NCI-H2107 (cell line): ENCODE results near the gene MADD.

Experiments
- DNase-seq: peaks from one replicate; lab custom pipeline; 2025; lab: John Stamatoyannopoulos, UW

MADD gene

GRCh38 chr11:47357985-47358730, 88.2 kb downstream of the MADD start:
- no peak for DNase-seq

- no peak for DNase-seq
Measured at GRCh38 chr11:47358731-47359051, 88.8 kb downstream of the MADD start.

DNA sequence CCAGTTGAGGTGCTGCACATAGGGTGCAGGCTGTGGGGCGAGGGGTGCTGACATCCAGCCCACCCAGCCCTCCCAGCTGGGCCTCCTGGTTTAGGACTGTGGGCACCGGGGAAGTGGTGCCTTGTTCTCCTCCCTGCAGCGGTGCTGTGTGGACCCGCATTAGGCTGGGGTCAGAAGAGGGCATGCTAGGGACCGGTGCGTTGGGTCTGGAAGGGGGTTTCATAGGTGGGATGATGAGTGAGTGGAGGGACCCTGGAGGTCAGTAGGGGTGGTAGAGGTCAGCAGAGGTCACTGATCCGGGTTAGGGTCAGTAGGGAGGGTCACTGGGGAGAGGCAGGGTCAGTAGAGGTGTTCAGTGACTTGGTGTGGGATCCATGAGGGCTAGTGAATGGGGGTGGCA, 89.2 kb downstream of the MADD start:
- DNase-seq: no peak

GRCh38 chr11:47359586-47359985, 89.7 kb downstream of the MADD start:
- no peak for DNase-seq

DNA sequence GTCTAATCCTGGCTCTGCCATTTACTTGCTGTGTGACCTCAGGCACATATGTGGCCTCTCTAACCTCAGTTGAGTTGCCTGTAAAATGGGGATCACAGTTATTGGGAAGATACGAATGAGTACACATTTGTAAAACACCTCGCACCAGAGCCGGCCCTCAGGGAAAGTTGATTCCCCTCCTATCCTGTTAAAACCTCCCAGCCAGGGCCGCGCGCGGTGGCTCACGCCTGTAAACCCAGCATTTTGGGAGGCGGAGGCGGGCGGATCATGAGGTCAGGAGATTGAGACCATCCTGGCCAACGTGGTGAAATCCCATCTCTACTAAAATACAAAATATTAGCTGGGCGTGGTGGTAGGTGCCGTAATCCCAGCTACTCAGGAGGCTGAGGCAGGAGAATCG, 90.4 kb downstream of the MADD start:
- no peak for DNase-seq

DNA sequence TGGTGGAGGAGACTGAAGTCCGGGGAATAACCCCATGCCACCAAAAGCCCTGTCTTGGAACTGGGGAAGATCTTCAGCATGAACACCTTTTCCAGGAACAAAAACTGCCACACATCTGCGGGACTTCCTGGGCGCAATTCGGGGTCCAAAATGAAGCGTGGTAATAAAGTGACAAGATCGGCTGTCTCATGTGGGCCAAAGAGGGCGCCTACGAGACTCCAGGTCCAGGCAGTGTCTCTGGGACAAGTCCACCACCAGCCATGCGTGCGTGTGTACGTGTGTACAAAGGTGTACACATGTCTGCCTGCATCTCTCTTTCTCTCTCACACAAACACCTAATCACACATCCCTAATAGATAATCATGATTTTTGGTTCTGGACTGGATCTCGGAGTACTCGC, 91.5 kb downstream of the MADD start:
- no peak for DNase-seq

DNA sequence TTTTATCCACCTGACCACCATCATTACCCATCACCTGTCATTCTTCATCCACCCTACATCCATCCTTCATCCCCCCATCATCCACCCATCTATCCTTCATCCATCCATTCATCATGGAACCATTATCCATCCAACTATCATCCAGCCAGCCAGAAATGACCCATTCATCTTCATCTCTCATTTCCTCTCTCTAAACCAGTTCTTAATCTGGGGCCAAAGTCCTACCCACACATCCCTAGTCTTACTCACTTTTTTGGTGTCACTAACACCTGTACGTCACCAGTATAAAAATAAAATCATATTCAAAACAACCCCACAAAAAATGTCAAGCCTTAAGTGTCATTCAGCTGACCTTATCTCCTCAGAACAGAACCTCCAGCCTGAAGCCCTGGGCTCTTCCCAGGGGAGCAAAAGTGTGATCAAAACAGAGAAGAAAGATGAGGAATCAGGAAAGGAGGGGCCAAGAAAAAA, 96.1 kb downstream of the MADD start:
- no peak for DNase-seq

GRCh38 chr11:47369676-47370075, 99.7 kb downstream of the MADD start:
- no peak for DNase-seq

- DNase-seq: no peak
Measured at GRCh38 chr11:47372422-47372821, 102.5 kb downstream of the MADD start.

DNA sequence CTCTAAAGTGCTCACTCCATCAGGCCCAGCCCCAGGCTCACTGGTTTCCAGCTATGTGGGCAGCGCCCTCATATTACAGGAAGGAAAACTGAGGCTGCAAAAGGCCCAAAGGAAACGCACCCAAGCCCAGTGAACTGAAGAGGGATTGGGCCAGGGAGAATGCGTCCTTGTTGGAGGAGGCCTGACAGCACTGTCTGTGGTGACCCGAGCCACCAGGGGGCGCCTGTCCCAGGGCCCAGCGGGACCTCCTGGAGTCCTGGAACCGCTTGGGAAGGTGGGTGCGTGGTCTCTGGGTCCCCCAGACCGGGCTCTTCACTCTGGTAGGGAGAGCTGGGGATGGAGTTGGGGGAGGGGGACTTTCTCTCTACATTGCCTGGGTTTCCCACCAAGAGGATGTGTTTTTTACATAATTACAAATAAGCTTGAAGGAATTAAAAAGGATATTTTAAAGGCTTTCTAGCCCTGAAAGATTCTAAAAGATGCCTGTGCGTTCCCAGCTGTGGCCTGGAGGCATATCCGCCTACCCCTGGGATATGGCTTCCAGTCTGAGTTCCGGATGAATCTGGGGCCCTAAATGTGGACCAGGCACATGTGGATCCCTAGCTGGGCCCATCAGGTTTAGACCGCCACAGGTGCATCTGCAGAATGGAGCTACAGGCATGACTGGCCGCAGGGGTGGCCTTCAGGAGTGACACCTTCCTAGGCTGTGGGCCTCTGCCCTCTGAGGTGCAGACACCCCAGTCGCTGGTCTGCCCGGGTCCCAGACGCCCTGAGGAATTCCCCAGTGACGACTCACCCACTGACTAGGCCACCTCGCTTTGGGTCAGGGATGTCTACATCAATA, 104.2 kb downstream of the MADD start:
- peak; percentile 35 for DNase-seq

DNA sequence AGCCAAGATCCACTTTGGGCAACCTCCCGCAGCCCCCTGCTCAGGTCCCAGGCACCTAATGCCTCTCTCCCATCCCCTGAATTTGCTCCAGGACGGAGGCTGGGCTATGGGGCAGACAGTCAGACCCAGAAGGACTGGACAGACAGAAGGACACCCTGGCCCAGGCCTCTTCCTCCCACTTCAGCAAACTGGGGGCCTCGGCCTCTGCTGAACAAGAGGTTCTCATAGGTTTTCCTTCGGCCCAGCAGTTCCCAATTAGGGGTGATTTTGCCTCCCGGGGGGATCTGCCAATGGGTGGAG, 104.7 kb downstream of the MADD start:
- no peak for DNase-seq

GRCh38 chr11:47375020-47375419, 105.1 kb downstream of the MADD start:
- DNase-seq: no peak

GRCh38 chr11:47375546-47376085, 105.7 kb downstream of the MADD start:
- DNase-seq: no peak

- DNase-seq: no peak
Measured at GRCh38 chr11:47376107-47376524, 106.2 kb downstream of the MADD start.

- no peak for DNase-seq
Measured at GRCh38 chr11:47376525-47377371, 106.8 kb downstream of the MADD start.

GRCh38 chr11:47377571-47378009, 107.7 kb downstream of the MADD start:
- DNase-seq: no peak

GRCh38 chr11:47378010-47378835, 108.3 kb downstream of the MADD start, which contains the start of gene SPI1:
SPI1 (minus strand) TSS chr11:47378547; CDS start chr11:47378353, 194 bp downstream.
- DNase-seq: no peak

DNA sequence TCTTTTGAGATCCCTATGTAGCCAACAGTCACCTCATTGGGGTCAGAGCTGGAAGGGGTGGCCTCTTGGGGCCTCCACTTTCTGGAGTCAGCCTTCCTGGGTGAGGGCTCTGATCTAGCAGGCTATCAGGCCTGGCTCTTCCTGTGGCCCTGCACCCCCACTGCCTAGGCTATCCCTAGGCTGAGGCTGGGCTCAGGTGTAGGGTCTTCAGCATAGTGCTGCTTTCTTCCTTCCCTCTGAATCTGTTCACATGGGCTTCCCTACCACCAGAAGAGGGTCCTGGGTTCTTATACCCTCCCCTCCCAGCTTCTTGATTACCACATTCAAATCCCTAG, 108.9 kb downstream of the MADD start:
- no peak for DNase-seq

- no peak for DNase-seq
Measured at GRCh38 chr11:47379317-47379716, 109.4 kb downstream of the MADD start.
